Thyroid gland (tissue), 4 donors: Measurements from ENCODE around the gene CD6.

Experiments
- POLR2A ChIP-seq, 2 donors: fragments of 450-650 bp; IDR thresholded peaks; one replicate each; pipeline ENCODE4 v1.6.1; 2017; ENCODE audit warnings: antibody characterized with exemption in 2 of 2, mild to moderate bottlenecking in 2 of 2, moderate library complexity in 1 of 2
- TF ChIP-seq, protein P1 (sequence below), 6 experiments: fragments of 200-600 bp in 3 of 6; fragments of 450-650 bp in 3 of 6; sonication (generic) in 3 of 6; IDR thresholded peaks; one replicate each; pipeline ENCODE4 v1.5.1; 2016 to 2019; ENCODE audit warnings: antibody characterized with exemption in 6 of 6, mild to moderate bottlenecking in 2 of 6, inconsistent platforms in 1 of 6, moderate library complexity in 1 of 6

DNA sequence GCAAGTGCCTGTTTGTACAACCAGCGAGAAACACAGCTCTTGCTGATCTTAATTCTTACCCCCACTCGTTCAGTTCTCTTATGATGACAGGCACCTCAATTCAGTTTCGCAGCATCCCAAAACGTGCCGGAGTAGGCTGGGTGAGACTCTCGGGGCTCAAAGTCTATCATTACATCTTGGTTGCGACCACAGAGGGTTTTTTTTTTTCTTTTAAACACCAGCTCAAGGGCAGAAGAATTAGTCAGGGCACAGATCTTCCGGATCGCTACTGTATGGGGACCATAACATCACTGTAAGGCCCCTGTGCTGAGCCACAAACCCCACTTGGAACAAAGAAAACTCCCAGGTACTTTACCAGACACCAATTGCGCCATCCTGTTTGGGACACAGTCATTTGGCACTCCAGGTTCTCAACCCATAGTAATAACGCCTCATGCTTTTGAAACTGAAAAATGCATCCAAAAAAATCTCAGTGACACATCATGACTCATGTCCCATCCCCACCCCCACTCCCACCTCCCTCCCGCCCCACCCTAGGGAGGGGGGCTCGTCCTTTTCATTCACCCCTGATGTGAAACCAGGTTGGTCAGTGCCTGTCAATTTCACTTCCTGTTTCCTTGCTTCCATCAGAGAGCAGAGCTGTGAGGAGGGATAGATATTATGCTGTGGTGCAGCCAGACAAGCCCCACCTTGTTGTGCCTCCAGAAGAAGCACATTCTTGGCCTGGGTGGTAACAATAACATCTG lies 89.8 kb downstream of the CD6 start:
- TF ChIP-seq, protein P1, sequence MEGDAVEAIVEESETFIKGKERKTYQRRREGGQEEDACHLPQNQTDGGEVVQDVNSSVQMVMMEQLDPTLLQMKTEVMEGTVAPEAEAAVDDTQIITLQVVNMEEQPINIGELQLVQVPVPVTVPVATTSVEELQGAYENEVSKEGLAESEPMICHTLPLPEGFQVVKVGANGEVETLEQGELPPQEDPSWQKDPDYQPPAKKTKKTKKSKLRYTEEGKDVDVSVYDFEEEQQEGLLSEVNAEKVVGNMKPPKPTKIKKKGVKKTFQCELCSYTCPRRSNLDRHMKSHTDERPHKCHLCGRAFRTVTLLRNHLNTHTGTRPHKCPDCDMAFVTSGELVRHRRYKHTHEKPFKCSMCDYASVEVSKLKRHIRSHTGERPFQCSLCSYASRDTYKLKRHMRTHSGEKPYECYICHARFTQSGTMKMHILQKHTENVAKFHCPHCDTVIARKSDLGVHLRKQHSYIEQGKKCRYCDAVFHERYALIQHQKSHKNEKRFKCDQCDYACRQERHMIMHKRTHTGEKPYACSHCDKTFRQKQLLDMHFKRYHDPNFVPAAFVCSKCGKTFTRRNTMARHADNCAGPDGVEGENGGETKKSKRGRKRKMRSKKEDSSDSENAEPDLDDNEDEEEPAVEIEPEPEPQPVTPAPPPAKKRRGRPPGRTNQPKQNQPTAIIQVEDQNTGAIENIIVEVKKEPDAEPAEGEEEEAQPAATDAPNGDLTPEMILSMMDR (IDR thresholded peaks at IDR 0.05), result no peak
- TF ChIP-seq POLR2A (IDR thresholded peaks at IDR 0.05), result no peak
